Mammary epithelial cell (primary cell): ENCODE data around the gene RWDD2A.

Source experiments
- EZH2 ChIP-seq: IDR thresholded peaks from 2 replicates; pipeline ENCODE4 v1.6.1; 2012; ENCODE audit warnings: low read length, inconsistent platforms, borderline replicate concordance
- TF ChIP-seq, protein P1 (sequence below), 2 donors: IDR thresholded peaks in 1 of 2; conservative IDR thresholded peaks in 1 of 2; 2 replicates each; pipeline ENCODE4 v1.5.1; 2011 to 2012; ENCODE audit warnings: inconsistent platforms in 2 of 2, low read length in 2 of 2, mild to moderate bottlenecking in 2 of 2, control low read depth in 1 of 2, low read depth in 1 of 2; ENCODE audit not compliant: insufficient read depth in 1 of 2; ENCODE audit errors: extremely low read depth in 1 of 2

- TF ChIP-seq, protein P1, sequence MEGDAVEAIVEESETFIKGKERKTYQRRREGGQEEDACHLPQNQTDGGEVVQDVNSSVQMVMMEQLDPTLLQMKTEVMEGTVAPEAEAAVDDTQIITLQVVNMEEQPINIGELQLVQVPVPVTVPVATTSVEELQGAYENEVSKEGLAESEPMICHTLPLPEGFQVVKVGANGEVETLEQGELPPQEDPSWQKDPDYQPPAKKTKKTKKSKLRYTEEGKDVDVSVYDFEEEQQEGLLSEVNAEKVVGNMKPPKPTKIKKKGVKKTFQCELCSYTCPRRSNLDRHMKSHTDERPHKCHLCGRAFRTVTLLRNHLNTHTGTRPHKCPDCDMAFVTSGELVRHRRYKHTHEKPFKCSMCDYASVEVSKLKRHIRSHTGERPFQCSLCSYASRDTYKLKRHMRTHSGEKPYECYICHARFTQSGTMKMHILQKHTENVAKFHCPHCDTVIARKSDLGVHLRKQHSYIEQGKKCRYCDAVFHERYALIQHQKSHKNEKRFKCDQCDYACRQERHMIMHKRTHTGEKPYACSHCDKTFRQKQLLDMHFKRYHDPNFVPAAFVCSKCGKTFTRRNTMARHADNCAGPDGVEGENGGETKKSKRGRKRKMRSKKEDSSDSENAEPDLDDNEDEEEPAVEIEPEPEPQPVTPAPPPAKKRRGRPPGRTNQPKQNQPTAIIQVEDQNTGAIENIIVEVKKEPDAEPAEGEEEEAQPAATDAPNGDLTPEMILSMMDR (conservative IDR thresholded peaks at IDR 0.05 in 1 of 2, IDR thresholded peaks at IDR 0.05 in 1 of 2; ENCODE audit: extremely low read depth in 1 of 2, insufficient read depth in 1 of 2, low read depth in 1 of 2, low read length in 2 of 2) = no peak
- TF ChIP-seq EZH2 = no peak
Measured at GRCh38 chr6:83192456-83192855, 701 bp upstream of the RWDD2A start.
